GM12878 (cell line): ENCODE results near the gene ARMH1.

Source experiments
- CBFB ChIP-seq: IDR thresholded peaks from 2 replicates; pipeline ENCODE4 v1.6.1; 2016; ENCODE audit warnings: antibody characterized with exemption, low read depth
- EP300 ChIP-seq, 2 experiments: fragments of 150-350 bp in 1 of 2; IDR thresholded peaks; 2 replicates each; pipeline ENCODE4 v1.6.1; 2011 to 2012; ENCODE audit warnings: low read depth in 2 of 2, low read length in 2 of 2, borderline replicate concordance in 1 of 2, improper control_type of control experiment in 1 of 2, inconsistent platforms in 1 of 2; ENCODE audit not compliant: control insufficient read depth in 1 of 2
- EZH2 ChIP-seq: IDR thresholded peaks from 2 replicates; pipeline ENCODE4 v1.6.1; 2012; ENCODE audit warnings: low read depth, mild to moderate bottlenecking, control low read depth, inconsistent platforms, low read length, borderline replicate concordance; ENCODE audit not compliant: control insufficient read depth
- NR2C2 ChIP-seq: IDR thresholded peaks from 2 replicates; pipeline ENCODE4 v1.6.1; 2011; ENCODE audit warnings: borderline replicate concordance, low read depth; ENCODE audit not compliant: control insufficient read depth, insufficient read length
- POLR2A ChIP-seq: IDR thresholded peaks from 2 replicates; pipeline ENCODE4 v1.6.1; 2011; ENCODE audit warnings: low read depth, mild to moderate bottlenecking, low read length
- POLR2AphosphoS5 ChIP-seq: IDR thresholded peaks from 2 replicates; pipeline ENCODE4 v1.6.1; 2011; ENCODE audit warnings: mild to moderate bottlenecking, low read length, inconsistent platforms
- RAD21 ChIP-seq: IDR thresholded peaks from 2 replicates; pipeline ENCODE4 v1.6.1; 2011; ENCODE audit warnings: mild to moderate bottlenecking, low read depth, low read length, moderate library complexity; ENCODE audit not compliant: insufficient read depth
- SIN3A ChIP-seq: IDR thresholded peaks from 2 replicates; pipeline ENCODE4 v1.6.1; 2012; ENCODE audit warnings: low read depth, low read length, improper control_type of control experiment
- ZNF274 ChIP-seq: IDR thresholded peaks from one replicate; pipeline ENCODE4 v1.8.0; 2011; ENCODE audit not compliant: insufficient read length, insufficient read depth
- TF ChIP-seq, protein P1 (sequence below), 3 experiments: IDR thresholded peaks in 2 of 3; conservative IDR thresholded peaks in 1 of 3; 2 replicates each; pipeline ENCODE4 v1.5.1; 2011; ENCODE audit warnings: low read depth in 3 of 3, low read length in 3 of 3, mild to moderate bottlenecking in 3 of 3, control low read depth in 2 of 3, moderate library complexity in 2 of 3, inconsistent platforms in 1 of 3, mixed read lengths in 1 of 3; ENCODE audit not compliant: control insufficient read depth in 2 of 3, insufficient read depth in 1 of 3; ENCODE audit errors: extremely low read depth in 1 of 3
- TF ChIP-seq, protein P2 (sequence below): IDR thresholded peaks from 2 replicates; pipeline ENCODE4 v1.6.1; 2012; ENCODE audit warnings: low read depth, low read length, improper control_type of control experiment
- TF ChIP-seq, protein P3 (sequence below): fragments of 450-650 bp; IDR thresholded peaks from 2 replicates; pipeline ENCODE4 v1.6.1; 2018; ENCODE audit warnings: mild to moderate bottlenecking, low read depth, moderate library complexity; ENCODE audit not compliant: partially characterized antibody
- TF ChIP-seq, protein P4 (sequence below): IDR thresholded peaks from 2 replicates; pipeline ENCODE4 v1.6.1; 2012; ENCODE audit warnings: low read depth, low read length, improper control_type of control experiment
- TF ChIP-seq, protein P5 (sequence below): fragments of 450-650 bp; IDR thresholded peaks from 2 replicates; pipeline ENCODE4 v1.6.1; 2017; ENCODE audit warnings: mild to moderate bottlenecking

DNA sequence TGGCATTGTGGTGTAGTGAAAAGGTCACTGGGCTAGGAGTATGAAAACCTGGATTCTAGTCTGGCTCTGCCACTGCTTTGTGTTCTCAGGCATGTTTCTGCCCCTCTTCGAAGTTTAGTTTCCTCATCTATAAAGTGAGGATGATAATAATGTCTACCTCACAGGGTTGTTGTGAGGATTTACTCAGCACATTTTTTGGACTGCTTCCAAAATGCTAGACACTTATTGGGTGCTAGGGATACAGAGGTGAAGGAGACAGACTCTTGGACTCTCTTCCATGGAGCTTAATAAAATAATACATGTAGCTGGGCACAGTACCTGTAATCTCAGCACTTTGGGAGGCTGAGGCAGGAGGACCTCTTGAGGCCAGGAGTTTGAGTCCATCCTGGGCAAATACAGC lies 68.7 kb downstream of the ARMH1 start:
- no peak for TF ChIP-seq POLR2A
- TF ChIP-seq SIN3A, result no peak
- no peak for TF ChIP-seq RAD21
- TF ChIP-seq, protein P1, sequence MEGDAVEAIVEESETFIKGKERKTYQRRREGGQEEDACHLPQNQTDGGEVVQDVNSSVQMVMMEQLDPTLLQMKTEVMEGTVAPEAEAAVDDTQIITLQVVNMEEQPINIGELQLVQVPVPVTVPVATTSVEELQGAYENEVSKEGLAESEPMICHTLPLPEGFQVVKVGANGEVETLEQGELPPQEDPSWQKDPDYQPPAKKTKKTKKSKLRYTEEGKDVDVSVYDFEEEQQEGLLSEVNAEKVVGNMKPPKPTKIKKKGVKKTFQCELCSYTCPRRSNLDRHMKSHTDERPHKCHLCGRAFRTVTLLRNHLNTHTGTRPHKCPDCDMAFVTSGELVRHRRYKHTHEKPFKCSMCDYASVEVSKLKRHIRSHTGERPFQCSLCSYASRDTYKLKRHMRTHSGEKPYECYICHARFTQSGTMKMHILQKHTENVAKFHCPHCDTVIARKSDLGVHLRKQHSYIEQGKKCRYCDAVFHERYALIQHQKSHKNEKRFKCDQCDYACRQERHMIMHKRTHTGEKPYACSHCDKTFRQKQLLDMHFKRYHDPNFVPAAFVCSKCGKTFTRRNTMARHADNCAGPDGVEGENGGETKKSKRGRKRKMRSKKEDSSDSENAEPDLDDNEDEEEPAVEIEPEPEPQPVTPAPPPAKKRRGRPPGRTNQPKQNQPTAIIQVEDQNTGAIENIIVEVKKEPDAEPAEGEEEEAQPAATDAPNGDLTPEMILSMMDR (IDR thresholded peaks at IDR 0.05 in 2 of 3, conservative IDR thresholded peaks at IDR 0.05 in 1 of 3; ENCODE audit: control insufficient read depth in 2 of 3, extremely low read depth in 1 of 3, insufficient read depth in 1 of 3, low read depth in 3 of 3, low read length in 3 of 3), result no peak
- no peak for TF ChIP-seq ZNF274
- TF ChIP-seq POLR2AphosphoS5, result no peak
- no peak for TF ChIP-seq EZH2
- TF ChIP-seq, protein P2, sequence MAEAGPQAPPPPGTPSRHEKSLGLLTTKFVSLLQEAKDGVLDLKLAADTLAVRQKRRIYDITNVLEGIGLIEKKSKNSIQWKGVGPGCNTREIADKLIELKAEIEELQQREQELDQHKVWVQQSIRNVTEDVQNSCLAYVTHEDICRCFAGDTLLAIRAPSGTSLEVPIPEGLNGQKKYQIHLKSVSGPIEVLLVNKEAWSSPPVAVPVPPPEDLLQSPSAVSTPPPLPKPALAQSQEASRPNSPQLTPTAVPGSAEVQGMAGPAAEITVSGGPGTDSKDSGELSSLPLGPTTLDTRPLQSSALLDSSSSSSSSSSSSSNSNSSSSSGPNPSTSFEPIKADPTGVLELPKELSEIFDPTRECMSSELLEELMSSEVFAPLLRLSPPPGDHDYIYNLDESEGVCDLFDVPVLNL, result no peak
- TF ChIP-seq, protein P3, sequence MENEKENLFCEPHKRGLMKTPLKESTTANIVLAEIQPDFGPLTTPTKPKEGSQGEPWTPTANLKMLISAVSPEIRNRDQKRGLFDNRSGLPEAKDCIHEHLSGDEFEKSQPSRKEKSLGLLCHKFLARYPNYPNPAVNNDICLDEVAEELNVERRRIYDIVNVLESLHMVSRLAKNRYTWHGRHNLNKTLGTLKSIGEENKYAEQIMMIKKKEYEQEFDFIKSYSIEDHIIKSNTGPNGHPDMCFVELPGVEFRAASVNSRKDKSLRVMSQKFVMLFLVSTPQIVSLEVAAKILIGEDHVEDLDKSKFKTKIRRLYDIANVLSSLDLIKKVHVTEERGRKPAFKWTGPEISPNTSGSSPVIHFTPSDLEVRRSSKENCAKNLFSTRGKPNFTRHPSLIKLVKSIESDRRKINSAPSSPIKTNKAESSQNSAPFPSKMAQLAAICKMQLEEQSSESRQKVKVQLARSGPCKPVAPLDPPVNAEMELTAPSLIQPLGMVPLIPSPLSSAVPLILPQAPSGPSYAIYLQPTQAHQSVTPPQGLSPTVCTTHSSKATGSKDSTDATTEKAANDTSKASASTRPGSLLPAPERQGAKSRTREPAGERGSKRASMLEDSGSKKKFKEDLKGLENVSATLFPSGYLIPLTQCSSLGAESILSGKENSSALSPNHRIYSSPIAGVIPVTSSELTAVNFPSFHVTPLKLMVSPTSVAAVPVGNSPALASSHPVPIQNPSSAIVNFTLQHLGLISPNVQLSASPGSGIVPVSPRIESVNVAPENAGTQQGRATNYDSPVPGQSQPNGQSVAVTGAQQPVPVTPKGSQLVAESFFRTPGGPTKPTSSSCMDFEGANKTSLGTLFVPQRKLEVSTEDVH, result no peak
- TF ChIP-seq EP300 (IDR thresholded peaks at IDR 0.05; ENCODE audit: borderline replicate concordance in 1 of 2, control insufficient read depth in 1 of 2, low read depth in 2 of 2, low read length in 2 of 2), result no peak
- no peak for TF ChIP-seq NR2C2
- TF ChIP-seq, protein P4, sequence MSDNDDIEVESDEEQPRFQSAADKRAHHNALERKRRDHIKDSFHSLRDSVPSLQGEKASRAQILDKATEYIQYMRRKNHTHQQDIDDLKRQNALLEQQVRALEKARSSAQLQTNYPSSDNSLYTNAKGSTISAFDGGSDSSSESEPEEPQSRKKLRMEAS, result no peak
- TF ChIP-seq CBFB, result no peak
- TF ChIP-seq, protein P5, sequence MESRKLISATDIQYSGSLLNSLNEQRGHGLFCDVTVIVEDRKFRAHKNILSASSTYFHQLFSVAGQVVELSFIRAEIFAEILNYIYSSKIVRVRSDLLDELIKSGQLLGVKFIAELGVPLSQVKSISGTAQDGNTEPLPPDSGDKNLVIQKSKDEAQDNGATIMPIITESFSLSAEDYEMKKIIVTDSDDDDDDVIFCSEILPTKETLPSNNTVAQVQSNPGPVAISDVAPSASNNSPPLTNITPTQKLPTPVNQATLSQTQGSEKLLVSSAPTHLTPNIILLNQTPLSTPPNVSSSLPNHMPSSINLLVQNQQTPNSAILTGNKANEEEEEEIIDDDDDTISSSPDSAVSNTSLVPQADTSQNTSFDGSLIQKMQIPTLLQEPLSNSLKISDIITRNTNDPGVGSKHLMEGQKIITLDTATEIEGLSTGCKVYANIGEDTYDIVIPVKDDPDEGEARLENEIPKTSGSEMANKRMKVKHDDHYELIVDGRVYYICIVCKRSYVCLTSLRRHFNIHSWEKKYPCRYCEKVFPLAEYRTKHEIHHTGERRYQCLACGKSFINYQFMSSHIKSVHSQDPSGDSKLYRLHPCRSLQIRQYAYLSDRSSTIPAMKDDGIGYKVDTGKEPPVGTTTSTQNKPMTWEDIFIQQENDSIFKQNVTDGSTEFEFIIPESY, result no peak
